Measurements from ENCODE around the gene ANKRD63.
A peak's percentile ranks its signal among the peaks of the same experiment; 100 is the strongest.

The ANKRD63 gene

GRCh38 chr15:40257656-40258450 lies 25.0 kb downstream of the ANKRD63 start:
- DNase-seq (ENCODE audit: low spot score), result no peak

- no peak for DNase-seq (ENCODE audit: low spot score)
Observed at GRCh38 chr15:40256638-40257235, 26.1 kb downstream of the ANKRD63 start.

GRCh38 chr15:40255033-40255432 lies 27.8 kb downstream of the ANKRD63 start:
- DNase-seq (ENCODE audit: low spot score), result no peak

GRCh38 chr15:40254452-40254851 lies 28.4 kb downstream of the ANKRD63 start:
- no peak for DNase-seq (ENCODE audit: low spot score)

- DNase-seq (ENCODE audit: low spot score), result no peak
Observed at GRCh38 chr15:40253167-40253790, 29.6 kb downstream of the ANKRD63 start.

GRCh38 chr15:40252438-40253166 lies 30.3 kb downstream of the ANKRD63 start:
- peak; percentile 75 for DNase-seq (ENCODE audit: low spot score)

- no peak for DNase-seq (ENCODE audit: low spot score)
Observed at GRCh38 chr15:40252141-40252437, 30.8 kb downstream of the ANKRD63 start.

GRCh38 chr15:40251486-40252140 lies 31.3 kb downstream of the ANKRD63 start:
- DNase-seq (ENCODE audit: low spot score), result no peak

GRCh38 chr15:40250771-40251483 lies 31.9 kb downstream of the ANKRD63 start:
- no peak for DNase-seq (ENCODE audit: low spot score)

- DNase-seq (ENCODE audit: low spot score), result no peak
Observed at GRCh38 chr15:40250304-40250656, 32.6 kb downstream of the ANKRD63 start.

- DNase-seq (ENCODE audit: low spot score), result no peak
Observed at GRCh38 chr15:40249477-40250303, 33.2 kb downstream of the ANKRD63 start.

GRCh38 chr15:40248006-40248783 lies 34.7 kb downstream of the ANKRD63 start:
- no peak for DNase-seq (ENCODE audit: low spot score)

GRCh38 chr15:40247406-40247971 lies 35.4 kb downstream of the ANKRD63 start:
- no peak for DNase-seq (ENCODE audit: low spot score)

- no peak for DNase-seq (ENCODE audit: low spot score)
Observed at GRCh38 chr15:40246496-40247280, 36.2 kb downstream of the ANKRD63 start.

- DNase-seq (ENCODE audit: low spot score), result no peak
Observed at GRCh38 chr15:40245666-40246450, 37.0 kb downstream of the ANKRD63 start.

GRCh38 chr15:40244961-40245523 lies 37.8 kb downstream of the ANKRD63 start:
- DNase-seq (ENCODE audit: low spot score), result peak; percentile 57

- no peak for DNase-seq (ENCODE audit: low spot score)
Observed at GRCh38 chr15:40243126-40243810, 39.6 kb downstream of the ANKRD63 start.
